Stimulated activated naive CD4-positive, alpha-beta T cell treated with Interleukin-2 at 50 U/mL for 16 hours (primary cell): Measurements from ENCODE around the gene CYBB.
A peak's percentile ranks its signal among the peaks of the same experiment; 100 is the strongest.

Source experiments
- DNase-seq: peaks from one replicate; lab custom pipeline; 2025; lab: John Stamatoyannopoulos, UW

Gene CYBB

GRCh38 chrX:37786624-37787422 lies 7.0 kb downstream of the CYBB start:
- DNase-seq = no peak

GRCh38 chrX:37787423-37787869 lies 7.6 kb downstream of the CYBB start:
- no peak for DNase-seq

DNA sequence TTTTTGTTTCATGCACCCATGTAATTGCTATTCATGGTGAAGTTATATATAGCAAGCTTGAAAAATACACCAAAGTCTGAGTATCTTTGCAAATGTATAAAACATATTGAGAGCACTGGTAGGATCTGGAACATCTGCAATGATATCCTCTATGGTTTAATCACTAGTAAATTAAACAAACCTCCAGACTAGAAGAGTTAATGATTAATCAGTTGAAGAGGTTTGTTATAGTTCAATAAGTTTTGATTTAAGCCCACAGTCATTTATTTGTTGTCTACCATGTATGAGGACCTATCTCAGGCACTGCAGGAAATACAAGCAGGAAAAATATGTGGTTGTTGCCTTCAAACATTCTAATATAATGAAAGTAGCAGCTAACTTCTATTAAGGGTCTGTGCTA lies 16.5 kb downstream of the CYBB start:
- no peak for DNase-seq

DNA sequence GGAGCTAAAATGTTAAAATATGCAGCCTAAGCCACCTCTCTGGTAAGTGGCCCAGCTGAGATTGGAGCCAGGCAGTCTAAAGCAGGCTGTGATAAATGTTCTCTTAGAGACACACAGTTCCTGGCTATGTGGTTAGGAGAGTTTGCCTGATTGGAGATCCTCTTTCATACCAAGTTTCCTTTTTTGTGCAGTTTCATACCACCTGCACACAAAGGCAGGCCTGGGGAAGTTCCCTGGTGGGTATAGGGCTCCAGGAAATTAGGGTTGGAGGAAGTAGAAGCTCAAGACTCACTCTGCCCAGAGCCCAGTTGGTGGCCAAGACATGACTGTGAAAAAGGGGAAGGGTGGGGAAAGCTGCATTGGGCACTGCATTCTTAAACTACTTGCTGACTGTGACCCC lies 16.9 kb downstream of the CYBB start:
- DNase-seq = no peak

GRCh38 chrX:37799936-37800335 lies 20.1 kb downstream of the CYBB start:
- no peak for DNase-seq

GRCh38 chrX:37800717-37801116 lies 20.9 kb downstream of the CYBB start:
- no peak for DNase-seq

- no peak for DNase-seq
Measured at GRCh38 chrX:37802028-37802427, 22.2 kb downstream of the CYBB start.

GRCh38 chrX:37803057-37803456 lies 23.2 kb downstream of the CYBB start:
- no peak for DNase-seq

DNA sequence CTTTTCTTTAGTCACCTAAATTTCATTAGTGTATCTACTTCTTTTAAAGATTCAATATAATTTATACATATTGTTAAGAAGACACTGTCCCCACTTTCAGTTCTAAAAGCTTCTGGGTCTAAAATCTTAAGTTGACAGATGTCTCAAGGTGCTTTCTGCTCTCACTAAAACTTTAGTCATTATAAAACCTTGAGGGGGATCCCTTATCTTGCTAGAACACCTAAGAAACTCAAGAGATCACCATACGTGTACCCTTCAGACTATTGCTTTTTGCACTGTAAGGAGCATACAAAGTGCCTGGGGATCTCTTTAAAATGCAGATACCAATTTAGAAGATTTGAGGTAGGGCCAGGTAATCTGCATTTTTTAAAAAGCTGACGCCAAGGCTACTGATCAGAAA lies 30.1 kb downstream of the CYBB start:
- no peak for DNase-seq

DNA sequence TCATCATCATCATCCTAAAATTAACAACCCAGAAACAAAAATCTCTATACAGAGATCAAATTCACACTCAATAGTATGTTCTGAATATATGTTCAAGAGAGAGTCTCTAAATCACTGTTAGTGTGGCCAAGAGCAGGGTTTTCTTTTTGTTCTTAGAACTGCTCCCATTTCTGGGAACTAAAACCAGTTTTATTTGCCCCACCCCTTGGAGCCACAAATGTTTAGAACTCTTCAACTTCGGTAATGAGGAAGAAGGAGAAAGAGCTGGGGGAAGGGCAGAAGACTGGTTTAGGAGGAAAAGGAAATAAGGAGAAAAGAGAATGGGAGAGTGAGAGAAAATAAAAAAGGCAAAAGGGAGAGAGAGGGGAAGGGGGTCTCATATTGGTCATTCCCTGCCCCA lies 32.3 kb downstream of the CYBB start:
- DNase-seq = no peak

DNA sequence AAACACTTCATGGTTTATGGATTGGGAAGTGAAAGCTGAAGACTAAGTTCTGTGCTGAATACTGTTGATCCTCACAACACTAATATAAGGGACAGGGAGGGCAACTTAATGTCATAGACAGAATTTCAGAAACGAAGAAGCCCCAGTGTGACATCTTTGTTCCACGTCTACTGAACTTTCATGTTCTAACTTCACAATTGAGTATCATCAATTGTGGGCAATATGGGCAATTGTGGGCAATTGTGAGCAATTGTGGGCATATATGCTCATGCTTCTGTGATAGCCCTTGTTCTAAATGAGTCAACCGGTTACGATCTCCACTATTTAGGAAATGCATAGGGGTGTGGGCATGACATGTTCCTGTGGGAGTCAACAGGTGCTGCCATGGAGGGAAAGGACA lies 33.7 kb downstream of the CYBB start:
- no peak for DNase-seq

DNA sequence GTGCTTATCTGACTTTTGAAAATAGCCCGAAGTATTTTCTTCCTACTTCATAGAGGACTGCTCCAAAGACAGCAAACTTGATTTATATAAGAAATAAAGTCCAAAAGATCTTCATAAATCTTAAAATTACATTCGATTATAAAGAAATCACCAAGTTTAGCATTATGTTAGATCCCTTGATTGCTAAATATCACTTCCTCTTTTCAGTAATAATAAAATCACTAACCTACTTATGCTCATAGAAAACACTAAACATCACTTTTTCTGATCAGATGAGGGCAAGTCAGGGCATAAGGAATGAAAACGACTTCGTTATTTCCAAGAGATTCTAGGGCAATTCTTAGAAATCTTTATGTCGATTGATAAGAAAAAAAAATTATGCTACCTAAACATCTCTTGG lies 35.5 kb downstream of the CYBB start:
- DNase-seq = no peak

DNA sequence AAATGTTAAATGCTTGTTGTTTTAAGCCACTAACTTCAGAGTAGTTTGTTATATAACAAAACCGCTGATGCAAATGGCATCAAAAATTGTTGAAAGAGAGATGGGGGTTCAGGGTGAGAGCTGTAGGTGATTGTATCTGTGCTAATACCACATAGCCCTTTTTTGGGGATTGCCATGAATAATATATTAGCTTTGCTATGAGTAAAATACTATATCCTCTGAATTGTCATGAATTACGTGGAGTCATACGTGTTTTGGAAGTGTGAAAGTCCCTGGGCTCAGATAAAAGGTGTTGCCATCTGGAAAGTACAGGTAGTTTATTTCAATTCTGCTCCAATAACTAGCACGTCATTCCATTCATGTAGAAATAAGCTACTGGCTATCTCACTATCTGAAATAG lies 36.9 kb downstream of the CYBB start:
- DNase-seq = no peak

- no peak for DNase-seq
Measured at GRCh38 chrX:37817176-37817575, 37.3 kb downstream of the CYBB start.

- no peak for DNase-seq
Measured at GRCh38 chrX:37817579-37817978, 37.7 kb downstream of the CYBB start.

DNA sequence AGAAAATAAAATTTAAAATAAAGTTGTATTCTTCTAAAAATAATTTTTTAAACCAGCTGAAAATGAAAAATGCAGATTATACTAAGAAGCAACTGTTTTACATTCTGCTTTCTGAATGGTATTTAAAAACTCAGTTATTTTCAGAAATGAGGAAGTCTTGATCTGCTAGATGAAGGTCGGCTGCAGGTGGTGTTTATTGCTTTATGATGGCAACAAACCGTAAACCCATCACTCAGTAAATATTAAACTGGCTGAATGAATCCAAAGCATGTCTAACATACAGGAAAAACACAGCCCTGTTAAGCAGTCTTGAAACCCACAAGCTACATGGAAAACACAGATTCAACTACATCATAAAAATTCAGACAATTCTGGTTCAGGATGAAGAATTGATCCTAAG lies 38.2 kb downstream of the CYBB start:
- no peak for DNase-seq

DNA sequence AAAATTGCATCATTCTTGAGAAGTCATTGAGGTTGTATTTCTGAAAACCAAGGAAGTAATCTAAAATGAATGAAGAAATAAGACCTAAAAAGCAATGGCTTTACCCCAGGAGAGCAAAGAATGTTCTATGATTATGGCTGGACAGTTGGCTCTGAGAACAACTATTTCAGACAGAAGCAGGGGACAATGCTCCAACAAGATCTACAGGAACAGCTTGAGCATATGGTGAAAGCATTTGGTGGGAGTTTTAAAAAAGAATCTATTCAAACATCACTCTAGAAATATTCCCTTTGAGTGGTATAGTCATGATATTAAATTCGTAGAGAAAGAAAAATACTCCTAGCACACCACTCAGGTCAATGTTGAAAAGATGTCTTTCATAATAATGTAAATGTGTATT lies 40.8 kb downstream of the CYBB start:
- DNase-seq = no peak

- DNase-seq = no peak
Measured at GRCh38 chrX:37824491-37825214, 44.8 kb downstream of the CYBB start.

DNA sequence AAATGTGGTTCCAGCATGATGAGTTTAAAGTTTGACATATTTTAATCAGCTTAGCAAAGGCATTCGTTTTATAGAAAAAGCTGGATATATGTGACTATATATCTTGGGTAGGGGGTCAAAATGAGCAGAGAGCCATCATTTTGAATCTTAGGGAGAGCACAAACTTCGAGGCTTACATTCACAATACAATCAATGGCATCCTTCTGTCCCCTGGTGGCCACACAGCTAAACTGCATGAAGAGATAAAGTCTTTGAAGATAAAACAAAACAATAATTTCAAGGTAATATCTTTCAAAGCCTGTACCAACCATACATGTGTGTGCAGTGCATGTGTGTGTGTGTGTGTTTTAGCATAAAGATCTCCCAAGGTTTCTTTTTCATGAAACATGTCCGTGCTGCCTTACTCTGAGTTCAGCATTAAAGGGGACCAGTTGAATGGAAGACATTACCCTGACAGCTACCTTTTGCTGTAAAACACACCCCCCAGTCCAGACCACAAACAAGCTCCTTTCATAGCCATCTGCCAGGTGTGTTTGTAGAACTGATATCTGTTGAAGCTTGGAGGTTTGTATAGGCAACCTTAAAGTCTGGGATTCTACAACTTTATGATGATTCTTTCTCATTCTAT lies 45.5 kb downstream of the CYBB start:
- peak; percentile 23 for DNase-seq

GRCh38 chrX:37829721-37830120 lies 49.9 kb downstream of the CYBB start:
- no peak for DNase-seq

- DNase-seq = no peak
Measured at GRCh38 chrX:37830371-37830770, 50.5 kb downstream of the CYBB start.

- DNase-seq = no peak
Measured at GRCh38 chrX:37834937-37835336, 55.1 kb downstream of the CYBB start.

DNA sequence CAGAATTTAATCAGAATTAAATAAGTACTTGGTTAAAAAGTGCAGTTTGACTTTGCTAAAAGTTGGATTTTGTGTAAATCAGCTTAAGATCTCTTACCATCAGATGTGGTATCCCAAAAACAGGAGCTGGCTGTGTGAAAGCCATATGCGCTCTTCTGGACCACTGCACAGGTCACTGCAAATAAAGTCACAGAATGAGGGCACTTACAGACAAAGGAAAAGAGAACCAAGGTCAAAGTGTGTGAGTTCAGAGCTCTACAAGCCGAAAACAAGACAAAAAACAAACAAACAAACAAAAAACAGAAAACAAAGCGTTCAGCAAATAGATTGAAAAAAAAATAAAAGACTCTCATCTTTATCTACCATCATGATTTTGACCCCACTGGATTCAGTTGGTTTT lies 61.1 kb downstream of the CYBB start:
- DNase-seq = no peak
